Keratinocyte (primary cell): ENCODE results near the gene TXNRD2. TPM values are rescaled to one million over a fixed set of nuclear protein-coding genes. Genes with fewer than 3 reads are reported as not detected.

Experiments
- DNase-seq: peaks from one replicate; pipeline ENCODE4 v3.0.0-alpha.2; 2011; ENCODE audit warnings: low read depth, missing footprints, low spot score
- FAIRE-seq: peaks from 2 replicates; lab custom pipeline; 2011; peaks lifted over from hg19 to GRCh38; lab: Jason Lieb, UNC
- H2AFZ ChIP-seq: 2 replicates; pipeline ENCODE4 v1.6.0; 2012; ENCODE audit warnings: low read length, control low read depth, inconsistent platforms; ENCODE audit not compliant: control insufficient read depth
- H3K27ac ChIP-seq: 2 replicates; pipeline ENCODE4 v1.5.1; 2011; ENCODE audit warnings: low read length; ENCODE audit not compliant: control insufficient read depth, insufficient read depth
- H3K27me3 ChIP-seq: 3 replicates; pipeline ENCODE4 v1.6.0; 2011; ENCODE audit warnings: low read length; ENCODE audit not compliant: control insufficient read depth, insufficient read depth; ENCODE audit errors: extremely low read depth
- H3K36me3 ChIP-seq, 2 experiments: 2 replicates in 1 of 2; 3 replicates in 1 of 2; pipeline ENCODE4 v1.5.1; 2011; ENCODE audit warnings: low read length in 2 of 2, mild to moderate bottlenecking in 1 of 2; ENCODE audit not compliant: control insufficient read depth in 2 of 2, insufficient read depth in 2 of 2; ENCODE audit errors: extremely low read depth in 1 of 2
- H3K4me1 ChIP-seq: 3 replicates; pipeline ENCODE4 v1.5.1; 2011; ENCODE audit warnings: low read length; ENCODE audit not compliant: control insufficient read depth, insufficient read depth; ENCODE audit errors: extremely low read depth
- H3K4me2 ChIP-seq: 3 replicates; pipeline ENCODE4 v1.6.0; 2011; ENCODE audit warnings: low read depth, low read length; ENCODE audit not compliant: control insufficient read depth, insufficient read depth; ENCODE audit errors: extremely low read depth
- H3K4me3 ChIP-seq, 3 experiments: fragments of 200-600 bp in 1 of 3; sonication (generic) in 1 of 3; 2 replicates in 2 of 3; 3 replicates in 1 of 3; pipeline ENCODE4 v1.5.1; 2011 to 2016; ENCODE audit warnings: low read length in 3 of 3, mild to moderate bottlenecking in 3 of 3, control low read depth in 2 of 3, inconsistent platforms in 1 of 3, low read depth in 1 of 3, mixed read lengths in 1 of 3, mixed run types in 1 of 3, moderate library complexity in 1 of 3; ENCODE audit not compliant: control insufficient read depth in 2 of 3, insufficient read depth in 2 of 3; ENCODE audit errors: extremely low read depth in 1 of 3
- H3K79me2 ChIP-seq: 2 replicates; pipeline ENCODE4 v1.6.0; 2012; ENCODE audit warnings: low read length; ENCODE audit not compliant: control insufficient read depth, insufficient read depth
- H3K9ac ChIP-seq: 3 replicates; pipeline ENCODE4 v1.6.0; 2011; ENCODE audit warnings: low read length; ENCODE audit not compliant: control insufficient read depth, insufficient read depth; ENCODE audit errors: extremely low read depth
- H3K9me1 ChIP-seq: 3 replicates; pipeline ENCODE4 v1.6.0; 2011; ENCODE audit warnings: low read length; ENCODE audit not compliant: control insufficient read depth, insufficient read depth; ENCODE audit errors: extremely low read depth
- H3K9me3 ChIP-seq: 2 replicates; pipeline ENCODE4 v1.5.1; 2012; ENCODE audit warnings: low read depth, low read length; ENCODE audit not compliant: control insufficient read depth
- H4K20me1 ChIP-seq: 3 replicates; pipeline ENCODE4 v1.6.0; 2011; ENCODE audit warnings: low read length; ENCODE audit not compliant: control insufficient read depth, insufficient read depth; ENCODE audit errors: extremely low read depth
- CTCF ChIP-seq, 3 experiments: IDR thresholded peaks in 1 of 3; conservative IDR thresholded peaks in 1 of 3; optimal IDR thresholded peaks in 1 of 3; 2 replicates in 2 of 3; 3 replicates in 1 of 3; pipeline versions ENCODE3 to v1.5.1; 2011; ENCODE audit warnings: low read length in 3 of 3, mild to moderate bottlenecking in 3 of 3, moderate library complexity in 2 of 3, control low read depth in 1 of 3, inconsistent platforms in 1 of 3; ENCODE audit not compliant: insufficient read depth in 2 of 3; ENCODE audit errors: extremely low read depth in 1 of 3
- EZH2 ChIP-seq: IDR thresholded peaks from one replicate; pipeline ENCODE4 v1.6.1; 2012; ENCODE audit warnings: inconsistent platforms, mild to moderate bottlenecking, low read length, moderate library complexity
- dilution Hi-C: fragments of 300-500 bp; cut with MboI; formaldehyde crosslinking; loops from one replicate; pipeline ENCODE4 v1.7.0; 2020; ENCODE audit warnings: low sequenced_read_pairs; ENCODE audit not compliant: extremely low pct_ligation_motif_present
- polyA plus RNA-seq, 5 experiments: library from polyadenylated mRNA; depleted of rRNA in 3 of 5; stranded (reverse) in 3 of 5; stranded (forward) in 1 of 5; unstranded in 1 of 5; fragments of >200 nt; gene quantifications; 1 replicate in 1 of 5; 2 replicates in 3 of 5; 3 replicates in 1 of 5; pipeline versions ENCODE4 v1.2.1 to v1.2.3, GENCODE V29; 2011 to 2012; ENCODE audit warnings: missing spikeins in 2 of 5, low read depth in 1 of 5, low replicate concordance in 1 of 5

TXNRD2 gene
- polyA plus RNA-seq, 1 donor (not counting 4 experiments of a cell fraction or from before 2014, with no cell fraction given), result 16.0 TPM

DNA sequence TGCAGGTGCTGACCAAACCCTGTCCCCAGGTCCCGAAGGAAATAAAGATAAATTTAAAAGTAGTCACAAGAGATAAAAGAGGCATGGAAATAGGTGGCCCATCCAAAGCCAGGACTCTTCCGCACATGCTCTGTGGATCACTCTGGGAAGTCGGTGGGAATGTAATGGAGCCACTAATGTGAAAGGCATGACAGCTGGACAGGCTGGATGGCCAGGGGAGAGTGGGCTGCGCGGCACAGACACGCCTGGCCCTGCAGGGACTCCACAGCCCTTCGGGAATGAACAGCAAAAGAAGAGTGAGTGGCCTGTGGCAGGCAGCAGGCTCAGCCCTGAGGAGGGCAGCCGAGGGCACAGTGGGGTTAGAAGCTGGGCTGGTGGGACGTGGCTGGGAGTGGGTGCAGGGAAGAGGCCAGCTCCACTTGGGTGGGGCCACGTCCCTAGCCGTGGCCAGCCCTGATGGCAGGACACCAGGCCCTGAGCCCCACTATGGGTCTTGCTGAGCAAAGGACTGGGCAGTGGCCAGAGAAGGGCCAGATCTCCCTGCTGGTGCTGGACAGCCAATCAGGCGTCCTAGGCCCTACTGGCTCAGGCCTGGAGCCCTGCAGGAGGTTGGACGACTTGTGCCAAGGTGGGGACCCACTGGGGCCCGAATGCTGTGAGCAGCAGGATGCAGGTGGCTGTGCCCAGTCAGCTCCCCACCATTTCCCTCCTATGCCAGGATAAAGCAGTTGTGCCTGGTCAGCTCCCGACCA, 55.6 kb downstream of the TXNRD2 start:
- Histone ChIP-seq H3K4me3 (no peak overlapping the region), H4K20me1 (no peaks in the 10 kb centered on the region), H3K9me3 (no peaks in the 10 kb centered on the region), H3K4me2 (no peak overlapping the region), H3K9ac (no peak overlapping the region), H2AFZ (no peak overlapping the region), H3K27ac (no peak overlapping the region), H3K36me3 (no peaks in the 10 kb centered on the region), H3K9me1 (no peaks in the 10 kb centered on the region), H3K4me1 (peaks cover 40% of the 10 kb centered on the region), H3K27me3 (no peaks in the 10 kb centered on the region), H3K79me2 (no peaks in the 10 kb centered on the region)
- FAIRE-seq, result no peak
- TF ChIP-seq EZH2 (no peak), CTCF (optimal IDR thresholded peaks at IDR 0.05 in 1 of 3, IDR thresholded peaks at IDR 0.05 in 1 of 3, conservative IDR thresholded peaks at IDR 0.05 in 1 of 3; ENCODE audit: extremely low read depth in 1 of 3, insufficient read depth in 2 of 3, low read length in 3 of 3) (no peak)
- dilution Hi-C loops, result no loop called here
- no peak for DNase-seq

DNA sequence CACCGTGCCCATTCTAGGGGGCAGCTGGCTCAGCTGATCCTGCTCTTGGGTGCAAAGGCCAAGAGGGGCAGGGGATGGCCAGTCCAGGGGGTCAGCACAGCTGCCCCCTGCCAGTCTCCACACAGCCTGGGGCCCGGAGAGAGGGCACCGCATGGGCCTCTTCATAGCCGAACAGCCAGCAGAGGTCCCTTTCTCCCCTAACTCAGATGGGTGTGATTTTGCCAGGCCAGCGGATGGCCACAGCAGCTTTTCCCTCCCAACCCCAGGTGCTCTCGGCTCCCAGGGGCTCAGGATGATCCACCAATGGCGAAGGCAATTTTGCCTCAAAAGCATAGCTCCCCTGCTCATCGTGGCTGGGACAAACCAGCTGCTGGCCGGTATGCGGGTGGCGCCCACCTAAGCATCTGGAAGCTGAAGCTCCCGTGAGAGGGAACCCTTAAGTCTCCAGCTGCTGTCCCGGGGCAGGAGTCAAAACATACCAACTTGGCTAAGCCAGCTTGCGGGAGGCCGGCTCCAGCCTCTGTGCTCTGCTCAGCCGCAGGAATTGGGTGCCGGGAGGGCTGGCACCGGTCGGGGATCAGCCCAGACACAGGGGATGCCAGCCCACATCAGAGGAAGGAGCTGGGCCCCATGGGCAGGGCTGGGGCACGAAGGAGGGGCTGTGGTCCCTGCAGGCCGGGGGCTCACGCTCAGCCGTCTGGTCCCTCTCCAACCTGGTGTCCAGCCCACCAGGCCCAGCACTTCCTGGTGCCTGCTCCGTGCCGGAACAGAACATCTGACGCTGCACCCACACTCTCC, 56.5 kb downstream of the TXNRD2 start:
- no peaks in the 10 kb centered on the region for H3K9me1 ChIP-seq
- H3K27me3 ChIP-seq, result no peaks in the 10 kb centered on the region
- FAIRE-seq (no peak), DNase-seq (no peak)
- no peak overlapping the region for H3K4me3 ChIP-seq
- H3K9ac ChIP-seq, result no peak overlapping the region
- H2AFZ ChIP-seq, result no peak overlapping the region
- no peak overlapping the region for H3K4me2 ChIP-seq
- no peaks in the 10 kb centered on the region for H3K9me3 ChIP-seq
- peaks cover 2% of the 10 kb centered on the region for H3K79me2 ChIP-seq
- dilution Hi-C loops, result no loop called here
- H3K27ac ChIP-seq, result no peak overlapping the region
- peaks cover 43% of the 10 kb centered on the region for H3K4me1 ChIP-seq
- H4K20me1 ChIP-seq, result no peaks in the 10 kb centered on the region
- no peaks in the 10 kb centered on the region for H3K36me3 ChIP-seq
- TF ChIP-seq CTCF (optimal IDR thresholded peaks at IDR 0.05 in 1 of 3, IDR thresholded peaks at IDR 0.05 in 1 of 3, conservative IDR thresholded peaks at IDR 0.05 in 1 of 3; ENCODE audit: extremely low read depth in 1 of 3, insufficient read depth in 2 of 3, low read length in 3 of 3), result no peak
- no peak for TF ChIP-seq EZH2
